HL-60 (cell line): ENCODE data around the gene CDH6.

Experiments used
- DNase-seq, 2 experiments: peaks; one replicate each; pipeline ENCODE4 v3.0.0-alpha.2; 2010 to 2020; ENCODE audit warnings: low read depth in 1 of 2, low spot score in 1 of 2
- H3K27ac ChIP-seq: fragments of 250-450 bp; sonication (Bioruptor Pico); replicated peaks from 2 replicates; pipeline ENCODE4 v1.5.1; 2020; ENCODE audit warnings: mild to moderate bottlenecking, moderate library complexity
- H3K27me3 ChIP-seq: fragments of 250-450 bp; sonication (Bioruptor Pico); 2 replicates; pipeline ENCODE4 v1.5.1; 2021; ENCODE audit warnings: mild to moderate bottlenecking, moderate library complexity; ENCODE audit not compliant: insufficient read depth, poor library complexity, severe bottlenecking
- H3K4me3 ChIP-seq: replicated peaks from 2 replicates; pipeline ENCODE4 v1.5.1; 2011; ENCODE audit warnings: mild to moderate bottlenecking, control low read depth, low read length; ENCODE audit not compliant: insufficient read depth
- CTCF ChIP-seq: IDR thresholded peaks from one replicate; pipeline ENCODE4 v1.5.1; 2011; ENCODE audit warnings: low read length, control low read depth, inconsistent platforms; ENCODE audit not compliant: insufficient read depth
- GABPA ChIP-seq: IDR thresholded peaks from 2 replicates; pipeline ENCODE4 v1.6.1; 2012; ENCODE audit warnings: low read depth
- POLR2AphosphoS5 ChIP-seq: IDR thresholded peaks from 2 replicates; pipeline ENCODE4 v1.6.1; 2012; ENCODE audit warnings: low read depth
- SPI1 ChIP-seq: IDR thresholded peaks from 2 replicates; pipeline ENCODE4 v1.6.1; 2012; ENCODE audit warnings: low read depth, mild to moderate bottlenecking, borderline replicate concordance
- TF ChIP-seq, protein P1 (sequence below): IDR thresholded peaks from 2 replicates; pipeline ENCODE4 v1.6.1; 2012; ENCODE audit warnings: low read depth; ENCODE audit not compliant: insufficient replicate concordance

Gene CDH6

GRCh38 chr5:31328040-31328733 is 134.7 kb downstream of the CDH6 start:
- no peak for DNase-seq
- Histone ChIP-seq H3K27me3 (peaks cover 3% of the 10 kb centered on the region), H3K27ac (no peak overlapping the region), H3K4me3 (no peak overlapping the region)
- TF ChIP-seq POLR2AphosphoS5 (no peak), GABPA (no peak), CTCF (no peak), SPI1 (no peak)
- TF ChIP-seq, protein P1, sequence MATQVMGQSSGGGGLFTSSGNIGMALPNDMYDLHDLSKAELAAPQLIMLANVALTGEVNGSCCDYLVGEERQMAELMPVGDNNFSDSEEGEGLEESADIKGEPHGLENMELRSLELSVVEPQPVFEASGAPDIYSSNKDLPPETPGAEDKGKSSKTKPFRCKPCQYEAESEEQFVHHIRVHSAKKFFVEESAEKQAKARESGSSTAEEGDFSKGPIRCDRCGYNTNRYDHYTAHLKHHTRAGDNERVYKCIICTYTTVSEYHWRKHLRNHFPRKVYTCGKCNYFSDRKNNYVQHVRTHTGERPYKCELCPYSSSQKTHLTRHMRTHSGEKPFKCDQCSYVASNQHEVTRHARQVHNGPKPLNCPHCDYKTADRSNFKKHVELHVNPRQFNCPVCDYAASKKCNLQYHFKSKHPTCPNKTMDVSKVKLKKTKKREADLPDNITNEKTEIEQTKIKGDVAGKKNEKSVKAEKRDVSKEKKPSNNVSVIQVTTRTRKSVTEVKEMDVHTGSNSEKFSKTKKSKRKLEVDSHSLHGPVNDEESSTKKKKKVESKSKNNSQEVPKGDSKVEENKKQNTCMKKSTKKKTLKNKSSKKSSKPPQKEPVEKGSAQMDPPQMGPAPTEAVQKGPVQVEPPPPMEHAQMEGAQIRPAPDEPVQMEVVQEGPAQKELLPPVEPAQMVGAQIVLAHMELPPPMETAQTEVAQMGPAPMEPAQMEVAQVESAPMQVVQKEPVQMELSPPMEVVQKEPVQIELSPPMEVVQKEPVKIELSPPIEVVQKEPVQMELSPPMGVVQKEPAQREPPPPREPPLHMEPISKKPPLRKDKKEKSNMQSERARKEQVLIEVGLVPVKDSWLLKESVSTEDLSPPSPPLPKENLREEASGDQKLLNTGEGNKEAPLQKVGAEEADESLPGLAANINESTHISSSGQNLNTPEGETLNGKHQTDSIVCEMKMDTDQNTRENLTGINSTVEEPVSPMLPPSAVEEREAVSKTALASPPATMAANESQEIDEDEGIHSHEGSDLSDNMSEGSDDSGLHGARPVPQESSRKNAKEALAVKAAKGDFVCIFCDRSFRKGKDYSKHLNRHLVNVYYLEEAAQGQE: no peak

DNA sequence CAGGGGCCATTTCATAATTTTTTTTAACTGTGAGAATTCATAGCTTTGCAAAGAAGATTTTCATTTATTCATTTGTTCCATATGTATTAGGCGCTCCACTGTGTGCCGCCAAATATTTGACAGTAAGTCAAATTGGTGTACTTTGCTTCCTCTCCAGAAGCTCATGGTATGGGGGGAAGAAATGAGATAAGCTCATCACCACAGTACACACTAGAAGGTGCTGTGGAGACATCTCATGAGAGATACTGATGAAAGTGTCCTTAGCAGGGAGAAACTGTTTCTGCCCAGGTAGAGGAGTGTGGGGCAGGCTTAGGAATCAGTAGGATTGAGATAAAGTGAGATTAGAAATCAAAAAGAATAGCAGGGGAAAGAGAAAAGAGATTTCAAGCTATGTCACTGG is 136.2 kb downstream of the CDH6 start:
- Histone ChIP-seq H3K27me3 (peaks cover 3% of the 10 kb centered on the region), H3K27ac (no peak overlapping the region), H3K4me3 (no peak overlapping the region)
- TF ChIP-seq POLR2AphosphoS5 (no peak), CTCF (no peak), GABPA (no peak), SPI1 (no peak)
- TF ChIP-seq, protein P1: no peak
- DNase-seq: no peak

DNA sequence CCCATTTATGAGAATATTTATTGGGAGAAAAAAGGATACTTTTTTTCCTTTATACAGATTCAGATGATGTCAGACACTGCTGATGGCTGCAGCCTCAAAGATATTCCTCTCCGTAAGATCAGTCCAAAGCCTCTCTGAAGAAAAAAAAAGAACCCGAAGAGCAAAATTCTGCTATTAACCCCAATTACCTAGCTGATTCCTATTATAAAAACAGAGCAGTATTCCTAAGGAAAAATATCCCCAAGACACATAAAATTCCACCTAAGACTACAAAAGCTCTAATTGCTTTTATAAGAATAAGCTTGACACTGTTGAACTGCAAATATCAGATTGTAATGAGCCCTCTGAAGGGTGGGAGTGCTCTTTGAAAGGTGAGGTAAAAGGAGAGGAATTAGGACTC is 138.7 kb downstream of the CDH6 start:
- no peak overlapping the region for H3K4me3 ChIP-seq
- DNase-seq: no peak
- peaks cover 3% of the 10 kb centered on the region for H3K27me3 ChIP-seq
- TF ChIP-seq, protein P1: no peak
- no peak for TF ChIP-seq CTCF
- no peak for TF ChIP-seq SPI1
- TF ChIP-seq GABPA: no peak
- no peak for TF ChIP-seq POLR2AphosphoS5
- no peak overlapping the region for H3K27ac ChIP-seq
